SH-SY5Y (cell line): ENCODE data around the gene TEX12.

ENCODE experiments used
- GATA2 ChIP-seq: IDR thresholded peaks from 2 replicates; pipeline ENCODE4 v1.6.1; 2011; ENCODE audit warnings: mild to moderate bottlenecking, low read depth, low read length
- GATA3 ChIP-seq: IDR thresholded peaks from 2 replicates; pipeline ENCODE4 v1.6.1; 2011; ENCODE audit warnings: low read depth, mild to moderate bottlenecking, low read length, moderate library complexity

- TF ChIP-seq GATA2 (no peak), GATA3 (no peak)
Observed at GRCh38 chr11:112174789-112175598, 7.8 kb downstream of the TEX12 start, which contains the start of gene BCO2.
